Fibroblast of mammary gland (primary cell): ENCODE data around the gene TRIM69.
"Not testable (repeated sequence)": the region's sequence is repeated elsewhere in the genome, so short reads cannot be mapped to it uniquely, and the experiment has no call there.

Experiments used
- DNase-seq: peaks from one replicate; pipeline ENCODE4 v3.0.0-alpha.2; 2010; ENCODE audit warnings: low read depth
- H3K4me3 ChIP-seq: 2 replicates; pipeline ENCODE4 v1.5.1; 2011; ENCODE audit warnings: low read depth, mild to moderate bottlenecking, low read length, moderate library complexity; ENCODE audit not compliant: control insufficient read depth
- TF ChIP-seq, protein P1 (sequence below): conservative IDR thresholded peaks from 2 replicates; pipeline ENCODE4 v1.5.1; 2011; ENCODE audit warnings: low read depth, low read length, inconsistent platforms; ENCODE audit not compliant: control insufficient read depth, insufficient read depth

TRIM69 gene

DNA sequence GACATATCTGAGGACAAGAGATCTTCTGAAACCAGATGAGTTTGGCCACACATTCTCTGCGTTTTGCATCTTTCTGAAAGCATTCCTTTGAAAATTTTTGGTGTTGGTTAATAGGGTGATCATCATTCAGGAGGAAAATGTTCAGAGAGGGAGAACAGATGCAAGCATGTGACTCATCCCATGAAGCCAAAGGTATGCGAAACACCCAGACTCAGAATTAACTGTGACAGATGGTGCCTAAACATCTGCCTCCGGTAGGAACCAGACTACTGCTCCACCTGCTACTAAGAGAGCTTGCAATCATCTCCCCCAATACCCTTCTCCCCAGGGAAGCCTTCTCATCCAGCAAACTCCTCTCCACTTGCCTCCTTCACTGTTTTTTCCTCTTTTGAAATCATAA, 46.2 kb downstream of the TRIM69 start:
- TF ChIP-seq, protein P1, sequence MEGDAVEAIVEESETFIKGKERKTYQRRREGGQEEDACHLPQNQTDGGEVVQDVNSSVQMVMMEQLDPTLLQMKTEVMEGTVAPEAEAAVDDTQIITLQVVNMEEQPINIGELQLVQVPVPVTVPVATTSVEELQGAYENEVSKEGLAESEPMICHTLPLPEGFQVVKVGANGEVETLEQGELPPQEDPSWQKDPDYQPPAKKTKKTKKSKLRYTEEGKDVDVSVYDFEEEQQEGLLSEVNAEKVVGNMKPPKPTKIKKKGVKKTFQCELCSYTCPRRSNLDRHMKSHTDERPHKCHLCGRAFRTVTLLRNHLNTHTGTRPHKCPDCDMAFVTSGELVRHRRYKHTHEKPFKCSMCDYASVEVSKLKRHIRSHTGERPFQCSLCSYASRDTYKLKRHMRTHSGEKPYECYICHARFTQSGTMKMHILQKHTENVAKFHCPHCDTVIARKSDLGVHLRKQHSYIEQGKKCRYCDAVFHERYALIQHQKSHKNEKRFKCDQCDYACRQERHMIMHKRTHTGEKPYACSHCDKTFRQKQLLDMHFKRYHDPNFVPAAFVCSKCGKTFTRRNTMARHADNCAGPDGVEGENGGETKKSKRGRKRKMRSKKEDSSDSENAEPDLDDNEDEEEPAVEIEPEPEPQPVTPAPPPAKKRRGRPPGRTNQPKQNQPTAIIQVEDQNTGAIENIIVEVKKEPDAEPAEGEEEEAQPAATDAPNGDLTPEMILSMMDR: no peak
- peak; percentile 8 for DNase-seq
- no peak overlapping the region for H3K4me3 ChIP-seq

DNA sequence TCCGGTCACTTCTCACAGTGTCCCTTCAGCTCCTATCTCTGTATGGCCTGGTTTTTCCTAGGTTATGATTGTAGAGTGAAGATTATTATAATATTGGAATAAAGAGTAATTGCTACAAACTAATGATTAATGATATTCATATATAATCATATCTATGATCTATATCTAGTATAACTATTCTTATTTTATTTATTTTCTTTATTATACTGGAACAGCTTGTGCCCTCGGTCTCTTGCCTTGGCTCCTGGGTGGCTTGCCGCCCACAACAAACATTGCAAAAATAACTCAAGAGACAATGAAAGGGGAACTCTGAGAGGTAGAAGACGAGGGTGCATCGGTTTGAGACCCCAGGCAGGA, 48.6 kb downstream of the TRIM69 start:
- peak overlapping the region; percentile 60 for H3K4me3 ChIP-seq
- DNase-seq: not testable (repeated sequence)

DNA sequence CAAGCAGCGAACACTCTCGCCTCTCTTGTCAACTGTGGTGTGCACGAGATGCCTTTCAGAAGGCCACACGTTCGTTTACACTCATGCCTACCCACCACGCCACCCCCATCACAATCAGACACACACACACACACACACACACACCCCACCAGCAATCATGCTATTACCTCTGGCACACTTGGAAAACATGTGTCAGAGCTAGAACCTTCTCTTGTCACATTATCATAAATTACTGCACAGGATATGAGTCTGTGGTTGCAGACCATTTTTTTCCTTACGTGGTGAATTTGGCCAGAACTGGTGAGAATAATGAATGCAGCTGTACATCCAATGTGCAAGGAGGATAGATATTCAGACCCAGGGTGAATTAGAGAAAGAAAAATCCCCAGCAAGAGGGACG, 52.4 kb downstream of the TRIM69 start:
- no peak overlapping the region for H3K4me3 ChIP-seq
- DNase-seq: peak; percentile 34
- TF ChIP-seq, protein P1: no peak

DNA sequence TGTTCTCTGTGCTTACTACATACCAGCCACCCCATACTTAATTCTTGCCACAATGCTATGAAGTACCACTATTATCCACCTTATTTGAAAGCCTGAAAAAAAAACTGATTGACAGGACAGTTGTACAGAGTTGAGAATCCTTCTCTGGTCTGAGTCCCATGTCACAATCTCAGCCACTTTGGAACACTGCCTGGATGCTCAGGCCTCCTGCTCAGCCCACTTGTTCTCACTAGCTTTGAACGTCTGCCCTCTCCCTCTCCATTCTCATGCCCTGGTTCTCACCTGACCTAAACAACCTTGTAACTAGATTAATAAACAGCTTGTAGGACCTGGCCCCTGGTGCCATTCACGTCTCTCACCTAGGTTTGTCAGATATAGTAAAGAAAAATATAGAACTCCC, 53.9 kb downstream of the TRIM69 start:
- no peak for DNase-seq
- TF ChIP-seq, protein P1: no peak
- no peak overlapping the region for H3K4me3 ChIP-seq

DNA sequence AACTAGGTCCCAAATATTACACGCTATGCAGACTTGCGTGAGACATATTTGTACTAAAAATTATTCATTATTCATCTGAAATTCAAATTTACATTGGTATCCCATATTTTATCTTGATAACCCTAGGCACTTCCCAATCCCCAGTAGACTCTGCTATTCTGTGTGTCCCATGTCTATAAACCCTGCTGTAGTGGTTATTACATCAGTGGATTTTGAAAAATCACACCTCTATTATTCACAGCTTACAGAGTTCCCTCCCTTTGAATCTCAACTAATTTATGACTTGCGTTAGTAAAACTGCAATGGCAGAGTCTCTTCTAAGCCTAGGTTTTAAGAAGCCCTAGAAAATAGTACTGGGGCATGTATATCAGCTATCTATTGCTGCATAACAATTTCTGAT, 54.3 kb downstream of the TRIM69 start:
- TF ChIP-seq, protein P1: no peak
- no peak overlapping the region for H3K4me3 ChIP-seq
- DNase-seq: no peak

DNA sequence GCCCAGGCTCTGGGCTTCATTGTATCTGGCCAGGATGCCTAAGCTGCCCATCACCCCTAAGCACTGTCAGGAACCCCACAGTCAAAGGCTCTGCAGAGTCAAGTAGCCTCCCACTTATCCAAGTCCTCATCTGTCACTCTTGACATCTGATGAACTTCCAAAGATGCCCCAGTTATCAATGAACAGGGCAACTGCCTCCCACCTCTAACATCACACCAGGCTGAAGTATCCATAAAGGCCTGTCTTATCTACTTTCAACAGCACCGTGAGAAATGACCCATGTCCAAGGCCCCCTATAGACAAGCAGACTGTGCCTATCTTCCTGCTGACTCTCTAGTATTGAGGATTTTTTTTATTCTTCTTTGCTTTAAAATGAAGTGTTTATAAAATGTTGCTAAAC, 56.4 kb downstream of the TRIM69 start:
- TF ChIP-seq, protein P1: no peak
- no peak for DNase-seq
- H3K4me3 ChIP-seq: no peak overlapping the region

DNA sequence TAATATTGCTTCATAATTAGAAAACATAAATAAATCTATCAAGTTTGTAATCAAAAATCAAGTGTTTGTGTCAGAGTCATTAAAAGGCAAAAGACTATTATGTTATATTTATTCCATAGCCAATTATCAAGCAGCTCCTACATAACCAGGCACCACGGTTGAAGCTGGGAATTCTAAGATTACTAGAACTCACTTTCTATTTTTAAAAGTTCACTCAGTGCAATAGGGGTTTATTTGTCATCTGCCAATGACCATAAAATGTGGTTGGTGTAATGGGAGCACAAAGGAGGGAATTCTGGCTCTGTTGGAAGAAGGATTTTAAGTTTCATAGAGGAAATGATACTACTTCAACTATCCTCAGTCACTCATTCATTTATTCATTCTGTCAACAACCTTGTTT, 57.7 kb downstream of the TRIM69 start:
- DNase-seq: no peak

More for the DNA sequence above, 57.7 kb downstream of the TRIM69 start:
- TF ChIP-seq, protein P1: no peak
- no peak overlapping the region for H3K4me3 ChIP-seq
